Activated CD4-positive, alpha-beta memory T cell treated with anti-CD3 and anti-CD28 coated beads for 36 hours (primary cell): ENCODE results near the gene MAPK1. TPM values are rescaled to one million over a fixed set of nuclear protein-coding genes. Genes with fewer than 3 reads are reported as not detected.

ENCODE experiments used
- CTCF ChIA-PET: fragments of 350-600 bp; sonication (Branson Sonifier 250); formaldehyde crosslinking; loops from one replicate; lab custom pipeline; 2021; ENCODE audit warnings: antibody characterized with exemption, inconsistent platforms; lab: Charles Lee
- POLR2A ChIA-PET: fragments of 350-600 bp; sonication (Branson Sonifier 250); formaldehyde crosslinking; loops from one replicate; lab custom pipeline; 2021; ENCODE audit warnings: antibody characterized with exemption; lab: Charles Lee
- DNase-seq: peaks from one replicate; pipeline ENCODE4 v3.0.0-alpha.2; 2020
- H3K27ac Mint-ChIP-seq: one replicate; pipeline ENCODE4 v1.8.0; 2021; ENCODE audit warnings: mixed read lengths
- H3K27me3 Mint-ChIP-seq: one replicate; pipeline ENCODE4 v1.8.0; 2021; ENCODE audit warnings: mixed read lengths
- H3K36me3 Mint-ChIP-seq: one replicate; pipeline ENCODE4 v1.8.0; 2021; ENCODE audit warnings: mixed read lengths
- H3K4me1 Mint-ChIP-seq: one replicate; pipeline ENCODE4 v1.8.0; 2021; ENCODE audit warnings: low read depth, mixed read lengths
- H3K4me3 Mint-ChIP-seq: one replicate; pipeline ENCODE4 v1.8.0; 2021; ENCODE audit warnings: mild to moderate bottlenecking, mixed read lengths
- H3K9me3 Mint-ChIP-seq: one replicate; pipeline ENCODE4 v1.8.0; 2021; ENCODE audit warnings: mixed read lengths
- intact Hi-C: fragments of 100-400 bp; cut with micrococcal nuclease; formaldehyde crosslinking; loops from one replicate; pipeline ENCODE4 v1.15.1; 2023
- total RNA-seq, 2 experiments: library from RNA; stranded (reverse); gene quantifications; one replicate each; pipeline ENCODE4 v1.2.3, GENCODE V29; 2021

Gene MAPK1
- total RNA-seq, 2 experiments from 2014 or later, result 70.2 to 75.6 TPM

- peaks cover 5% of the 10 kb centered on the region for H3K27me3 Mint-ChIP-seq
- peaks cover 56% of the 10 kb centered on the region for H3K4me1 Mint-ChIP-seq
- H3K9me3 Mint-ChIP-seq, result no peaks in the 10 kb centered on the region
- ChIA-PET POLR2A (no interaction called here), CTCF (interaction anchor here (1.1 kb wide), 1 partner anchor 169 kb away, joined by 3 read pairs; no protein-coding TSS in a partner anchor)
- no peak for DNase-seq
- no peak overlapping the region for H3K27ac Mint-ChIP-seq
- H3K4me3 Mint-ChIP-seq, result no peak overlapping the region
- intact Hi-C loops, result loop anchor here (5.0 kb wide), 1 partner anchor 169 kb away; no protein-coding TSS in a partner anchor
- H3K36me3 Mint-ChIP-seq, result peaks cover 74% of the 10 kb centered on the region
These were observed 99.0 kb downstream of the MAPK1 start for GRCh38 chr22:21768435-21768834.

- Mint-ChIP-seq H3K9me3 (no peaks in the 10 kb centered on the region), H3K27me3 (peaks cover 5% of the 10 kb centered on the region), H3K36me3 (peaks cover 76% of the 10 kb centered on the region), H3K4me1 (peaks cover 68% of the 10 kb centered on the region), H3K27ac (peak overlapping the region; percentile 66), H3K4me3 (peak overlapping the region; percentile 5)
- DNase-seq, result peak; percentile 85
- ChIA-PET POLR2A (interaction anchor here (1.4 to 1.7 kb wide), 5 partner anchors 50 to 110 kb away, joined by 3 to 8 read pairs (median 5); partner anchors contain the start of gene MAPK1), CTCF (interaction anchor here (0.6 to 1.6 kb wide), 4 partner anchors 100 to 186 kb away, joined by 3 to 7 read pairs (median 4); partner anchors contain the start of genes MAPK1 and PPM1F)
- intact Hi-C loops, result loop anchor here (1.0 to 5.0 kb wide), 4 partner anchors 25 to 170 kb away; partner anchors contain the start of gene YPEL1
These were observed 100.6 kb downstream of the MAPK1 start for GRCh38 chr22:21766691-21767462.

- Mint-ChIP-seq H3K4me3 (no peak overlapping the region), H3K27ac (no peak overlapping the region), H3K4me1 (peaks cover 75% of the 10 kb centered on the region), H3K36me3 (peaks cover 72% of the 10 kb centered on the region), H3K27me3 (peaks cover 5% of the 10 kb centered on the region), H3K9me3 (no peaks in the 10 kb centered on the region)
- intact Hi-C loops, result loop anchor here (2.0 to 5.0 kb wide), 3 partner anchors 31 to 171 kb away; partner anchors contain the start of gene YPEL1
- POLR2A ChIA-PET, result interaction anchor here (1.0 to 1.7 kb wide), 4 partner anchors 51 to 102 kb away, joined by 3 to 6 read pairs (median 4); partner anchors contain the start of gene MAPK1
- CTCF ChIA-PET, result interaction anchor here (1.6 kb wide), 1 partner anchor 187 kb away, joined by 7 read pairs; the partner anchor contains the start of gene PPM1F
- DNase-seq, result no peak
These were observed 101.4 kb downstream of the MAPK1 start for GRCh38 chr22:21765909-21766529.

- H3K4me3 Mint-ChIP-seq, result no peak overlapping the region
- DNase-seq, result peak; percentile 68
- H3K9me3 Mint-ChIP-seq, result no peaks in the 10 kb centered on the region
- H3K27ac Mint-ChIP-seq, result no peak overlapping the region
- CTCF ChIA-PET, result interaction anchor here (1.2 to 2.3 kb wide), 4 partner anchors 103 to 174 kb away, joined by 3 to 11 read pairs (median 6); partner anchors contain the start of gene MAPK1
- H3K27me3 Mint-ChIP-seq, result peaks cover 5% of the 10 kb centered on the region
- POLR2A ChIA-PET, result interaction anchor here (0.6 to 1.9 kb wide), 8 partner anchors 28 to 247 kb away, joined by 3 to 20 read pairs (median 4); partner anchors contain the start of genes MAPK1 and YPEL1
- peaks cover 63% of the 10 kb centered on the region for H3K36me3 Mint-ChIP-seq
- intact Hi-C loops, result no loop called here
- H3K4me1 Mint-ChIP-seq, result peaks cover 83% of the 10 kb centered on the region
These were observed 103.2 kb downstream of the MAPK1 start for GRCh38 chr22:21764038-21764804.

GRCh38 chr22:21762712-21763581 lies 104.5 kb downstream of the MAPK1 start:
- peak overlapping the region; percentile 39 for H3K27ac Mint-ChIP-seq
- no peak overlapping the region for H3K4me3 Mint-ChIP-seq
- peaks cover 5% of the 10 kb centered on the region for H3K27me3 Mint-ChIP-seq
- H3K4me1 Mint-ChIP-seq, result peaks cover 75% of the 10 kb centered on the region
- H3K36me3 Mint-ChIP-seq, result peaks cover 65% of the 10 kb centered on the region
- H3K9me3 Mint-ChIP-seq, result no peaks in the 10 kb centered on the region
- POLR2A ChIA-PET, result interaction anchor here (0.5 to 1.9 kb wide), 12 partner anchors 25 to 248 kb away, joined by 3 to 20 read pairs (median 4); partner anchors contain the start of genes MAPK1 and YPEL1
- DNase-seq, result peak; percentile 81
- intact Hi-C loops, result loop anchor here (1.0 to 2.0 kb wide), 2 partner anchors 28 to 105 kb away; no protein-coding TSS in a partner anchor
- CTCF ChIA-PET, result interaction anchor here (0.6 to 3.1 kb wide), 11 partner anchors 10 to 190 kb away, joined by 3 to 18 read pairs (median 4); partner anchors contain the start of genes MAPK1, PPM1F, YDJC and YPEL1

GRCh38 chr22:21761994-21762680 lies 105.3 kb downstream of the MAPK1 start:
- intact Hi-C loops, result loop anchor here (1.0 to 2.0 kb wide), 2 partner anchors 29 to 106 kb away; no protein-coding TSS in a partner anchor
- Mint-ChIP-seq H3K9me3 (no peaks in the 10 kb centered on the region), H3K4me3 (no peak overlapping the region), H3K36me3 (peaks cover 69% of the 10 kb centered on the region), H3K27ac (no peak overlapping the region), H3K27me3 (peaks cover 5% of the 10 kb centered on the region), H3K4me1 (peaks cover 68% of the 10 kb centered on the region)
- DNase-seq, result no peak
- POLR2A ChIA-PET, result interaction anchor here (0.5 to 1.9 kb wide), 8 partner anchors 25 to 114 kb away, joined by 3 to 20 read pairs (median 4); partner anchors contain the start of genes MAPK1 and YPEL1
- CTCF ChIA-PET, result interaction anchor here (0.6 to 3.1 kb wide), 10 partner anchors 10 to 191 kb away, joined by 3 to 18 read pairs (median 6); partner anchors contain the start of genes MAPK1, PPM1F and YPEL1

GRCh38 chr22:21761086-21761485 lies 106.4 kb downstream of the MAPK1 start:
- Mint-ChIP-seq H3K4me1 (peaks cover 58% of the 10 kb centered on the region), H3K4me3 (no peak overlapping the region), H3K36me3 (peaks cover 65% of the 10 kb centered on the region), H3K27me3 (peaks cover 5% of the 10 kb centered on the region), H3K9me3 (no peaks in the 10 kb centered on the region), H3K27ac (no peak overlapping the region)
- ChIA-PET CTCF (interaction anchor here (0.6 to 3.1 kb wide), 5 partner anchors 47 to 191 kb away, joined by 3 to 18 read pairs (median 3); partner anchors contain the start of genes PPM1F and SDF2L1), POLR2A (interaction anchor here (0.5 to 1.2 kb wide), 5 partner anchors 20 to 115 kb away, joined by 3 to 8 read pairs (median 3); partner anchors contain the start of gene MAPK1)
- intact Hi-C loops, result no loop called here
- DNase-seq, result peak; percentile 75

GRCh38 chr22:21760640-21761039 lies 106.8 kb downstream of the MAPK1 start:
- H3K27me3 Mint-ChIP-seq, result peaks cover 4% of the 10 kb centered on the region
- no peaks in the 10 kb centered on the region for H3K9me3 Mint-ChIP-seq
- peaks cover 61% of the 10 kb centered on the region for H3K36me3 Mint-ChIP-seq
- no peak for DNase-seq
- intact Hi-C loops, result no loop called here
- CTCF ChIA-PET, result interaction anchor here (0.6 to 3.1 kb wide), 6 partner anchors 47 to 212 kb away, joined by 3 to 18 read pairs (median 3); partner anchors contain the start of genes PPM1F and SDF2L1
- H3K27ac Mint-ChIP-seq, result no peak overlapping the region
- H3K4me1 Mint-ChIP-seq, result peaks cover 58% of the 10 kb centered on the region
- H3K4me3 Mint-ChIP-seq, result no peak overlapping the region
- POLR2A ChIA-PET, result interaction anchor here (0.5 to 1.2 kb wide), 4 partner anchors 20 to 116 kb away, joined by 3 to 8 read pairs (median 4); partner anchors contain the start of gene MAPK1

GRCh38 chr22:21759646-21760376 lies 107.6 kb downstream of the MAPK1 start:
- no peak for DNase-seq
- Mint-ChIP-seq H3K27ac (no peak overlapping the region), H3K36me3 (peaks cover 54% of the 10 kb centered on the region), H3K27me3 (peaks cover under 1% of the 10 kb centered on the region), H3K4me1 (peaks cover 49% of the 10 kb centered on the region), H3K9me3 (no peaks in the 10 kb centered on the region), H3K4me3 (no peak overlapping the region)
- POLR2A ChIA-PET, result interaction anchor here (1.0 to 1.2 kb wide), 2 partner anchors 57 to 108 kb away, joined by 3 to 4 read pairs; partner anchors contain the start of gene MAPK1
- CTCF ChIA-PET, result interaction anchor here (1.3 kb wide), 1 partner anchor 212 kb away, joined by 3 read pairs; no protein-coding TSS in a partner anchor
- intact Hi-C loops, result no loop called here
